IMR-90 (cell line): ENCODE data around the gene CLCA1. TPM values are rescaled to one million over a fixed set of nuclear protein-coding genes. Genes with fewer than 3 reads are reported as not detected.

ENCODE experiments used
- ATAC-seq: fragments of 200-7000 bp; cut with Tn5 transposase; 2 replicates; pipeline ENCODE4 v1.9.1; 2020; ENCODE audit warnings: low read depth, mild to moderate bottlenecking, moderate library complexity
- BruUV-seq: library from RNA; stranded (reverse); fragments of 400-500 nt; replicated peaks from 2 replicates; lab custom pipeline; 2021; lab: Mats Ljungman, UMichigan
- CTCF ChIA-PET: fragments of 300-600 bp; formaldehyde crosslinking; extraction: SDS; loops from one replicate; lab custom pipeline; 2021; ENCODE audit warnings: antibody characterized with exemption; lab: Yijun Ruan, JAX
- POLR2A ChIA-PET: fragments of 300-600 bp; sonication (Branson Sonifier 250); formaldehyde crosslinking; loops from one replicate; lab custom pipeline; 2022; ENCODE audit warnings: antibody characterized with exemption; ENCODE audit not compliant: unreplicated experiment; lab: Charles Lee
- DNase-seq: peaks from one replicate; pipeline ENCODE4 v3.0.0; 2013
- H2AFZ ChIP-seq: replicated peaks from 2 replicates; pipeline ENCODE3; 2013; ENCODE audit warnings: low read length, mild to moderate bottlenecking; ENCODE audit not compliant: poor library complexity
- H2AK5ac ChIP-seq: 2 replicates; pipeline ENCODE4 v1.6.1; 2013; ENCODE audit warnings: low read depth, low read length, inconsistent platforms
- H2AK9ac ChIP-seq: replicated peaks from 2 replicates; pipeline ENCODE3; 2013; ENCODE audit warnings: mild to moderate bottlenecking, low read depth, low read length, moderate library complexity; ENCODE audit not compliant: poor library complexity
- H2BK120ac ChIP-seq: 2 replicates; pipeline ENCODE4 v1.6.1; 2013; ENCODE audit warnings: low read depth, low read length, inconsistent platforms
- H2BK15ac ChIP-seq: 3 replicates; pipeline ENCODE4 v1.6.1; 2013; ENCODE audit warnings: low read depth, low read length, inconsistent platforms
- H2BK20ac ChIP-seq: 2 replicates; pipeline ENCODE4 v1.6.1; 2013; ENCODE audit warnings: low read depth, mild to moderate bottlenecking, inconsistent platforms, low read length, moderate library complexity
- H2BK5ac ChIP-seq: 2 replicates; pipeline ENCODE4 v1.6.1; 2013; ENCODE audit warnings: mild to moderate bottlenecking, low read depth, low read length, inconsistent platforms; ENCODE audit not compliant: poor library complexity, severe bottlenecking
- H3K14ac ChIP-seq: replicated peaks from 2 replicates; pipeline ENCODE4 v1.6.1; 2013; ENCODE audit warnings: low read depth, low read length, inconsistent platforms
- H3K18ac ChIP-seq: 2 replicates; pipeline ENCODE4 v1.6.1; 2013; ENCODE audit warnings: low read depth, low read length, control low read depth
- H3K23ac ChIP-seq: 2 replicates; pipeline ENCODE4 v1.6.1; 2013; ENCODE audit warnings: low read depth, low read length, inconsistent platforms
- H3K27ac ChIP-seq: 2 replicates; pipeline ENCODE4 v1.5.1; 2013; ENCODE audit warnings: mild to moderate bottlenecking, control low read depth, low read length; ENCODE audit not compliant: insufficient read depth
- H3K27me3 ChIP-seq: 2 replicates; pipeline ENCODE4 v1.6.1; 2013; ENCODE audit warnings: low read length; ENCODE audit not compliant: control insufficient read depth, insufficient read depth
- H3K36me3 ChIP-seq: 2 replicates; pipeline ENCODE4 v1.6.1; 2013; ENCODE audit warnings: low read length, mixed read lengths; ENCODE audit not compliant: control insufficient read depth, insufficient read depth
- H3K4ac ChIP-seq: 2 replicates; pipeline ENCODE4 v1.6.1; 2013; ENCODE audit warnings: low read depth, low read length, inconsistent platforms
- H3K4me1 ChIP-seq: 2 replicates; pipeline ENCODE4 v1.6.1; 2013; ENCODE audit warnings: low read length, mixed read lengths; ENCODE audit not compliant: control insufficient read depth, insufficient read depth
- H3K4me2 ChIP-seq: 2 replicates; pipeline ENCODE4 v1.6.1; 2013; ENCODE audit warnings: low read depth, mild to moderate bottlenecking, control low read depth, low read length, moderate library complexity
- H3K4me3 ChIP-seq: 2 replicates; pipeline ENCODE4 v1.5.1; 2013; ENCODE audit warnings: low read depth, mild to moderate bottlenecking, control low read depth, low read length, moderate library complexity; ENCODE audit not compliant: insufficient read depth
- H3K56ac ChIP-seq: 2 replicates; pipeline ENCODE4 v1.6.1; 2013; ENCODE audit warnings: low read length, inconsistent platforms; ENCODE audit not compliant: insufficient read depth; ENCODE audit errors: extremely low read depth
- H3K79me1 ChIP-seq, 2 experiments: 2 replicates each; pipeline ENCODE4 v1.6.1; 2013; ENCODE audit warnings: low read length in 2 of 2, inconsistent platforms in 1 of 2, low read depth in 1 of 2
- H3K9ac ChIP-seq: 2 replicates; pipeline ENCODE4 v1.6.1; 2013; ENCODE audit warnings: low read depth, low read length, control low read depth
- H3K9me1 ChIP-seq: 2 replicates; pipeline ENCODE4 v1.6.1; 2013; ENCODE audit warnings: low read length, inconsistent platforms; ENCODE audit not compliant: insufficient read depth
- H3K9me3 ChIP-seq: 2 replicates; pipeline ENCODE4 v1.6.1; 2013; ENCODE audit warnings: low read length; ENCODE audit not compliant: control insufficient read depth, insufficient read depth
- H4K20me1 ChIP-seq: 2 replicates; pipeline ENCODE4 v1.6.1; 2013; ENCODE audit warnings: low read length, inconsistent platforms; ENCODE audit not compliant: insufficient read depth
- H4K5ac ChIP-seq: 2 replicates; pipeline ENCODE4 v1.6.1; 2013; ENCODE audit warnings: mild to moderate bottlenecking, low read depth, low read length, control low read depth
- H4K8ac ChIP-seq, 2 experiments: 2 replicates each; pipeline ENCODE4 v1.6.1; 2013; ENCODE audit warnings: low read depth in 2 of 2, low read length in 2 of 2, control low read depth in 1 of 2, inconsistent platforms in 1 of 2
- H4K91ac ChIP-seq: 2 replicates; pipeline ENCODE4 v1.6.1; 2013; ENCODE audit warnings: low read depth, low read length, inconsistent platforms; ENCODE audit not compliant: insufficient read depth
- CEBPB ChIP-seq: IDR thresholded peaks from 2 replicates; pipeline ENCODE4 v1.6.1; 2012; ENCODE audit warnings: low read depth, low read length, improper control_type of control experiment
- CHD1 ChIP-seq: IDR thresholded peaks from 2 replicates; pipeline ENCODE4 v1.6.1; 2012; ENCODE audit warnings: low read depth, low read length, improper control_type of control experiment
- ELK1 ChIP-seq: fragments of 150-350 bp; IDR thresholded peaks from 2 replicates; pipeline ENCODE4 v1.6.1; 2016; ENCODE audit warnings: low read depth, mild to moderate bottlenecking, low read length, moderate library complexity, borderline replicate concordance
- FOS ChIP-seq: fragments of 150-350 bp; IDR thresholded peaks from 2 replicates; pipeline ENCODE4 v1.6.1; 2016; ENCODE audit warnings: low read depth, low read length
- MAFK ChIP-seq: IDR thresholded peaks from 2 replicates; pipeline ENCODE4 v1.6.1; 2012; ENCODE audit warnings: low read depth, low read length, improper control_type of control experiment
- MAZ ChIP-seq: IDR thresholded peaks from 2 replicates; pipeline ENCODE4 v1.6.1; 2012; ENCODE audit warnings: low read depth, mild to moderate bottlenecking, low read length, improper control_type of control experiment, moderate library complexity, borderline replicate concordance
- MXI1 ChIP-seq: IDR thresholded peaks from 2 replicates; pipeline ENCODE4 v1.6.1; 2012; ENCODE audit warnings: low read depth, mild to moderate bottlenecking, low read length, moderate library complexity, borderline replicate concordance
- NFE2L2 ChIP-seq: fragments of 150-350 bp; IDR thresholded peaks from 2 replicates; pipeline ENCODE4 v1.6.1; 2016; ENCODE audit warnings: low read depth, mild to moderate bottlenecking, low read length
- POLR2A ChIP-seq: IDR thresholded peaks from 2 replicates; pipeline ENCODE4 v1.6.1; 2012; ENCODE audit warnings: mild to moderate bottlenecking, low read depth, low read length
- RCOR1 ChIP-seq: IDR thresholded peaks from 2 replicates; pipeline ENCODE4 v1.6.1; 2012; ENCODE audit warnings: mild to moderate bottlenecking, low read length, improper control_type of control experiment; ENCODE audit not compliant: insufficient replicate concordance
- WGBS, 2 experiments: methylation state at CpG; one replicate each; pipeline versions ENCODE4 v1.1.5 to v1.1.7; 2013; ENCODE audit warnings: missing lambda C conversion rate in 2 of 2; ENCODE audit not compliant: insufficient read length in 1 of 2; ENCODE audit errors: extremely low coverage in 2 of 2; 5-methylcytosine and 5-hydroxymethylcytosine counted together
- dilution Hi-C: fragments of 300-500 bp; cut with HindIII; formaldehyde crosslinking; loops from one replicate; pipeline ENCODE4 v1.14.3; 2018; ENCODE audit warnings: low sequenced_read_pairs; ENCODE audit not compliant: unreplicated experiment
- in situ Hi-C: fragments of 300-500 bp; cut with MboI; formaldehyde crosslinking; loops from 3 replicates; pipeline ENCODE4 v1.14.3; 2019; ENCODE audit warnings: low sequenced_read_pairs, inconsistent platforms, mixed read lengths
- intact Hi-C: fragments of 100-400 bp; cut with micrococcal nuclease; formaldehyde crosslinking; loops from 2 replicates; pipeline ENCODE4 v1.10.0; 2022
- polyA plus RNA-seq, 3 experiments: library from polyadenylated mRNA; depleted of rRNA; stranded (reverse); fragments of >200 nt; gene quantifications; 2 replicates each; pipeline ENCODE4 v1.2.3, GENCODE V29; 2012; ENCODE audit warnings: low replicate concordance in 1 of 3
- total RNA-seq: library from RNA; depleted of rRNA; stranded (reverse); fragments of >200 nt; gene quantifications from 2 replicates; pipeline ENCODE4 v1.2.3, GENCODE V29; 2012

Gene CLCA1
- total and polyA plus RNA-seq, 2 of the 4 experiments (the other 2 are of a cell fraction), result not detected

- Histone ChIP-seq H2BK120ac (no peak overlapping the region), H3K9ac (no peak overlapping the region), H3K23ac (no peak overlapping the region), H3K18ac (no peak overlapping the region), H3K14ac (no peak overlapping the region), H4K20me1 (no peaks in the 10 kb centered on the region), H3K4me1 (no peaks in the 10 kb centered on the region), H3K9me3 (no peaks in the 10 kb centered on the region), H3K27ac (no peak overlapping the region), H2BK15ac (no peak overlapping the region), H2AK9ac (no peak overlapping the region), H3K4me3 (no peak overlapping the region), H2AFZ (no peak overlapping the region), H4K5ac (no peak overlapping the region), H3K56ac (no peak overlapping the region), H3K4ac (no peak overlapping the region), H3K4me2 (no peak overlapping the region), H3K27me3 (no peaks in the 10 kb centered on the region; the same call in 1 of the 2 replicates), H2BK5ac (no peak overlapping the region), H4K91ac (no peak overlapping the region), H4K8ac (no peak overlapping the region), H2BK20ac (no peak overlapping the region), H3K36me3 (no peaks in the 10 kb centered on the region), H2AK5ac (no peak overlapping the region), H3K9me1 (no peaks in the 10 kb centered on the region), H3K79me1 (no peaks in the 10 kb centered on the region)
- DNase-seq (no peak), ATAC-seq (no peak)
- TF ChIP-seq MAFK, result no peak
- TF ChIP-seq ELK1, result no peak
- TF ChIP-seq MAZ, result no peak
- no peak for TF ChIP-seq NFE2L2
- TF ChIP-seq FOS, result no peak
- no peak for TF ChIP-seq CEBPB
- no peak for TF ChIP-seq MXI1
- no peak for TF ChIP-seq CHD1
- TF ChIP-seq RCOR1, result no peak
- no peak for TF ChIP-seq POLR2A
- POLR2A ChIA-PET, result no interaction called here
- dilution Hi-C loops, result no loop called here
- 83% methylated on average over 1 of the region's 3 CpGs; no CpG with 5 or more reads in 1 of the 2 experiments for WGBS, 2 experiments
- intact Hi-C loops, result no loop called here
- CTCF ChIA-PET, result no interaction called here
- BruUV-seq, result no TSS peak
- in situ Hi-C loops, result no loop called here
Measured at GRCh38 chr1:86453664-86454063, 15.1 kb upstream of the CLCA1 start.
